ENCODE measurements around the gene NPTX1. TPM values are rescaled to one million over a fixed set of nuclear protein-coding genes. Genes with fewer than 3 reads are reported as not detected.

Gene NPTX1
- total RNA-seq, 1 donor, result 2.2 TPM

- DNase-seq (ENCODE audit: low read depth), result no peak
- no peak for TF ChIP-seq CTCF (IDR thresholded peaks at IDR 0.05; ENCODE audit: insufficient read depth, low read depth, low read length)
- no peak overlapping the region for H3K4me3 ChIP-seq (ENCODE audit: low read depth, low read length)
Measured at GRCh38 chr17:80498920-80499410, 22.6 kb upstream of the NPTX1 start.

GRCh38 chr17:80498242-80498919 lies 22.0 kb upstream of the NPTX1 start:
- H3K4me3 ChIP-seq (ENCODE audit: low read depth, low read length), result no peak overlapping the region
- DNase-seq (ENCODE audit: low read depth), result peak; percentile 78
- no peak for TF ChIP-seq CTCF (IDR thresholded peaks at IDR 0.05; ENCODE audit: insufficient read depth, low read depth, low read length)

- no peak for TF ChIP-seq CTCF (IDR thresholded peaks at IDR 0.05; ENCODE audit: insufficient read depth, low read depth, low read length)
- no peak overlapping the region for H3K4me3 ChIP-seq (ENCODE audit: low read depth, low read length)
- no peak for DNase-seq (ENCODE audit: low read depth)
Measured at GRCh38 chr17:80497726-80498241, 21.4 kb upstream of the NPTX1 start.

- H3K4me3 ChIP-seq (ENCODE audit: low read depth, low read length), result no peak overlapping the region
- TF ChIP-seq CTCF (IDR thresholded peaks at IDR 0.05; ENCODE audit: insufficient read depth, low read depth, low read length), result no peak
- DNase-seq (ENCODE audit: low read depth), result no peak
Measured at GRCh38 chr17:80494547-80494946, 18.1 kb upstream of the NPTX1 start.

- H3K4me3 ChIP-seq (ENCODE audit: low read depth, low read length), result no peak overlapping the region
- TF ChIP-seq CTCF (IDR thresholded peaks at IDR 0.05; ENCODE audit: insufficient read depth, low read depth, low read length), result no peak
- DNase-seq (ENCODE audit: low read depth), result no peak
Measured at GRCh38 chr17:80492343-80493136, 16.1 kb upstream of the NPTX1 start.

GRCh38 chr17:80491478-80492342 lies 15.3 kb upstream of the NPTX1 start:
- DNase-seq (ENCODE audit: low read depth), result no peak
- no peak overlapping the region for H3K4me3 ChIP-seq (ENCODE audit: low read depth, low read length)
- TF ChIP-seq CTCF (IDR thresholded peaks at IDR 0.05; ENCODE audit: insufficient read depth, low read depth, low read length), result no peak

All from fibroblast of villous mesenchyme (primary cell).